Epithelial cell of proximal tubule (primary cell): ENCODE measurements around the gene ZDHHC24. TPM values are rescaled to one million over a fixed set of nuclear protein-coding genes. Genes with fewer than 3 reads are reported as not detected.

ENCODE experiments used
- DNase-seq: peaks from one replicate; pipeline ENCODE4 v3.0.0-alpha.2; 2011; ENCODE audit warnings: low read depth
- H3K4me3 ChIP-seq: 2 replicates; pipeline ENCODE4 v1.5.1; 2011; ENCODE audit warnings: low read depth, mild to moderate bottlenecking, low read length
- CTCF ChIP-seq: conservative IDR thresholded peaks from 2 replicates; pipeline ENCODE4 v1.5.1; 2012; ENCODE audit warnings: low read depth, mild to moderate bottlenecking, low read length
- total RNA-seq: library from RNA; depleted of rRNA; stranded (reverse); fragments of >200 nt; gene quantifications from 2 replicates; pipeline ENCODE4 v1.2.3, GENCODE V29; 2015

Gene ZDHHC24
- 15.0 and 17.8 TPM in 2 replicates for total RNA-seq

- TF ChIP-seq CTCF: no peak
- peak within 1 kb of the TSS; percentile 88 for H3K4me3 ChIP-seq
- DNase-seq: peak; percentile 29
Observed at GRCh38 chr11:66545701-66546367, at the start of gene ZDHHC24. Gene ZDHHC24 (minus strand): TSS chr11:66546048. CDS start chr11:66546003, 45 bp downstream.

DNA sequence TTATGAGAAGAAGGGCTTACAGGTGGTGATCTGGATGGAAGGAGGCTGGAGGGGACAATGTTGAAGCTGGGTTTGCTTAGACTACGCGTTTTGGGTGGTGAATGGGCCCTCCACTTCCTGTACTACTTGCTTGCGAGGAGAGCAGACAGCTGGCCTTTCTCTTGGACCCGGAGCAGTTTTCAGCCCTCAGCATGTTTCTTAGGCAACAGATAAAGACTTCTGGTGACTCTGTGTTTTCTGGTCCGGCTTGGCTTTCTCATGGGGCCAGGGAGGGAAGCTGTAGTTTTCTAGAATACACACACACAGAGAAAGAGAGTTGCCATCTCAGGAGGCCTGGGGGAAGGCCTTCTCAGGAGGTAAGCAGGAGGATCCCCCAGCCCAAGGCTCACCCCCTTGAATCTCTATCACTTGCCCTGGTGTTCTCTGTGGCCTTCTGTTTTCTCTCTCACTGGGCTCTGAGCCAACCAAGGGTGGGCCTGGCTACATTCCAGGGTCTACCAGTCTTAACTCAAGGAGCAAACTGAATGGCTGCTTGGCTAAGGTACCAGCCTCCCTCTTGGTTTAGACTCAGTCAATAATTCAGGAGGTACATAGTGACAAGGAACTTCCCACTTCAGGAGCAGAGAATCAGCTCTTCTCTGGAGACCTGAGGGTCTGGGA lies 49.5 kb upstream of the ZDHHC24 start:
- no peak for TF ChIP-seq CTCF
- H3K4me3 ChIP-seq: no peak overlapping the region
- DNase-seq: no peak

- DNase-seq: no peak
- TF ChIP-seq CTCF: no peak
- peak overlapping the region; percentile 90 for H3K4me3 ChIP-seq
Observed at GRCh38 chr11:66593650-66594049, 47.8 kb upstream of the ZDHHC24 start.

GRCh38 chr11:66593303-66593635 lies 47.4 kb upstream of the ZDHHC24 start:
- H3K4me3 ChIP-seq: peak overlapping the region; percentile 90
- no peak for TF ChIP-seq CTCF
- DNase-seq: no peak

GRCh38 chr11:66592457-66593302 lies 46.8 kb upstream of the ZDHHC24 start, which contains the start of the genes CCDC87 and CCS:
Gene CCDC87 (minus strand): TSS chr11:66593063. CDS start chr11:66593015, 48 bp downstream.
Gene CCS (plus strand): TSS chr11:66593185. CDS start chr11:66593262, 77 bp downstream.
- H3K4me3 ChIP-seq: peak within 1 kb of the TSS; percentile 90
- peak; percentile 55 for TF ChIP-seq CTCF
- peak; percentile 27 for DNase-seq

- H3K4me3 ChIP-seq: no peak overlapping the region
- no peak for DNase-seq
- TF ChIP-seq CTCF: no peak
Observed at GRCh38 chr11:66591175-66591574, 45.3 kb upstream of the ZDHHC24 start.
